ENCODE data around the gene TMEM52B.
"Not testable (repeated sequence)": the region's sequence is repeated elsewhere in the genome, so short reads cannot be mapped to it uniquely, and the experiment has no call there.

TMEM52B gene

GRCh38 chr12:10184261-10184843 lies 5.5 kb downstream of the TMEM52B start:
- TF ChIP-seq, protein P1, sequence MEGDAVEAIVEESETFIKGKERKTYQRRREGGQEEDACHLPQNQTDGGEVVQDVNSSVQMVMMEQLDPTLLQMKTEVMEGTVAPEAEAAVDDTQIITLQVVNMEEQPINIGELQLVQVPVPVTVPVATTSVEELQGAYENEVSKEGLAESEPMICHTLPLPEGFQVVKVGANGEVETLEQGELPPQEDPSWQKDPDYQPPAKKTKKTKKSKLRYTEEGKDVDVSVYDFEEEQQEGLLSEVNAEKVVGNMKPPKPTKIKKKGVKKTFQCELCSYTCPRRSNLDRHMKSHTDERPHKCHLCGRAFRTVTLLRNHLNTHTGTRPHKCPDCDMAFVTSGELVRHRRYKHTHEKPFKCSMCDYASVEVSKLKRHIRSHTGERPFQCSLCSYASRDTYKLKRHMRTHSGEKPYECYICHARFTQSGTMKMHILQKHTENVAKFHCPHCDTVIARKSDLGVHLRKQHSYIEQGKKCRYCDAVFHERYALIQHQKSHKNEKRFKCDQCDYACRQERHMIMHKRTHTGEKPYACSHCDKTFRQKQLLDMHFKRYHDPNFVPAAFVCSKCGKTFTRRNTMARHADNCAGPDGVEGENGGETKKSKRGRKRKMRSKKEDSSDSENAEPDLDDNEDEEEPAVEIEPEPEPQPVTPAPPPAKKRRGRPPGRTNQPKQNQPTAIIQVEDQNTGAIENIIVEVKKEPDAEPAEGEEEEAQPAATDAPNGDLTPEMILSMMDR (conservative IDR thresholded peaks at IDR 0.05; ENCODE audit: low read depth, low read length), result no peak
- H3K4me3 ChIP-seq (ENCODE audit: low read length), result no peak overlapping the region
- DNase-seq (ENCODE audit: low read depth), result no peak

DNA sequence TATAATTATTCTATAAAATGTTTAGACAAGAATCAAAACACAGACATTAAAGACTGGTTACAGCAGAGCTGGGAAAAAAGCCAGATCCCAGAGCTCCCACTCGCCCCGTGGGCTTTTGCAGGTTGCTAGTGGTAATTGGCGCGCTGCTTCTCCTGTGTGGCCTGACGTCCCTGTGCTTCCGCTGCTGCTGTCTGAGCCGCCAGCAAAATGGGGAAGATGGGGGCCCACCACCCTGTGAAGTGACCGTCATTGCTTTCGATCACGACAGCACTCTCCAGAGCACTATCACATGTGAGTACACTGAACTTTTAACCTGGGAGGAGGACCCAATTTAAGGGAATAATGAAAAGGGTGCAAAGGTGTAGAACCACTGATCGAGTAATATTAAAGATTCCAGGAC lies 7.5 kb downstream of the TMEM52B start:
- H3K4me3 ChIP-seq (ENCODE audit: low read length), result no peak overlapping the region
- DNase-seq (ENCODE audit: low read depth), result no peak
- TF ChIP-seq, protein P1 (conservative IDR thresholded peaks at IDR 0.05; ENCODE audit: low read depth, low read length), result no peak

DNA sequence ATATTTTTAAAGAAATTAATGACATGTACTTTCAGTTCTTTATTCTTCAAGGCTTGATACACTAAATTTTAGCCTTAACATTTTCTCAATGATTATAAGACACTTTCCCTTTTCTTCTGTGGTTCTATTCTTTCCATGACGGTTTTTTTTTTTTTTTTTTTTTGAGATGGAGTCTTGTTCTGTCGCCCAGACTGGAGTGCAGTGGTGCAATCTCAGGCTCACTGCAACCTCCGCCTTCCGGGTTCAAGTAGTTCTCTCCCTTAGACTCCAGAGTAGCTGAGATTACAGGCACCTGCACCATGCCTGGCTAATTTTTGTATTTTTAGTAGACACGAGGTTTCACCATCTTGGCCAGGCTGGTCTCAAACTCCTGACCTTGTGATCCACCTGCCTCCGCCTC lies 8.1 kb downstream of the TMEM52B start:
- not testable (repeated sequence) for DNase-seq (ENCODE audit: low read depth); H3K4me3 ChIP-seq (ENCODE audit: low read length)

GRCh38 chr12:10189653-10190052 lies 10.8 kb downstream of the TMEM52B start:
- no peak overlapping the region for H3K4me3 ChIP-seq (ENCODE audit: low read length)
- TF ChIP-seq, protein P1 (conservative IDR thresholded peaks at IDR 0.05; ENCODE audit: low read depth, low read length), result no peak
- DNase-seq (ENCODE audit: low read depth), result no peak

DNA sequence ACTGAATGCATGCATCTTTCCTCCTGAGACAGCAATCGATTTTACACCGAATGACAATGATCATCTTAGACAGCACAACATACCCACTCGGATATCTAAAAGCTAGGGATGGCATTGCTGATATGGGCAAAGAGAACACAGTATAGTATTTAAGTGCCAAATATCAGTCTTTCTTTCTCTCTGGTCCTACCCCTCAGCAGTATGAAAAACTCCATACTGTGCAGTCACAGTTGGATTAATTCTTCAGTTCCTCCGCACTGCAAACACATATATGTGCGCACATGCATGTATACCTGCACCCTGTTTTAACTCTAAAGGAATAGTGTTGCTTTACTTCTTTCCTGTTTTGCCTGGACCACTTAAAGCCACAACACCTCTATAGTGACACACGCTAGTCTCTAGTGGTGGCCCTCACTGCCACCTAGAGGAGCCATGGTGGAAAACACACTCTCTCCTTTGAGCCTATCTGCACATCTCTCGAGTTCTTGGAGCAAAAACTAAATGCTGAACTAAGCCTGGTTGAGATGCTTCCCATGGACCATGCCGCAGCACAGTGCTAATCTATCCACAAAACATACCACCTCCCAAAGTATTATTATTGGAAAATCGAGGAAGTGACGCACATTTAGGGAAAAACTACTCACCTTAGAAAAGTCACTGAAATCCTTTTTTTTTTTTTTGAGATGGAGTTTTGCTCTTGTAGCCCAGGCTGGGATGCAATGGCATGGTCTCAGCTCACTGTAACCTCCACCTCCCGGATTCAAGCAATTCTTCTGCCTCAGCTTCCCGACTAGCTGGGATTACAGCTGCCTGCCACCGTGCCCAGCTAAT lies 11.9 kb downstream of the TMEM52B start:
- no peak for DNase-seq (ENCODE audit: low read depth)
- H3K4me3 ChIP-seq (ENCODE audit: low read length), result no peak overlapping the region
- TF ChIP-seq, protein P1 (conservative IDR thresholded peaks at IDR 0.05; ENCODE audit: low read depth, low read length), result peak; percentile 80

- peak; percentile 74 for DNase-seq (ENCODE audit: low read depth)
- no peak overlapping the region for H3K4me3 ChIP-seq (ENCODE audit: low read length)
- TF ChIP-seq, protein P1 (conservative IDR thresholded peaks at IDR 0.05; ENCODE audit: low read depth, low read length), result no peak
These were observed 13.0 kb downstream of the TMEM52B start for GRCh38 chr12:10191865-10192264.

GRCh38 chr12:10194160-10194670 lies 15.4 kb downstream of the TMEM52B start:
- no peak for DNase-seq (ENCODE audit: low read depth)
- TF ChIP-seq, protein P1 (conservative IDR thresholded peaks at IDR 0.05; ENCODE audit: low read depth, low read length), result no peak
- no peak overlapping the region for H3K4me3 ChIP-seq (ENCODE audit: low read length)
